IMR-90 (cell line): ENCODE measurements around the gene ABCG8. TPM values are rescaled to one million over a fixed set of nuclear protein-coding genes. Genes with fewer than 3 reads are reported as not detected.

ENCODE experiments used
- ATAC-seq: fragments of 200-7000 bp; cut with Tn5 transposase; 2 replicates; pipeline ENCODE4 v1.9.1; 2020; ENCODE audit warnings: low read depth, mild to moderate bottlenecking, moderate library complexity
- BruUV-seq: library from RNA; stranded (reverse); fragments of 400-500 nt; replicated peaks from 2 replicates; lab custom pipeline; 2021; lab: Mats Ljungman, UMichigan
- CTCF ChIA-PET: fragments of 300-600 bp; formaldehyde crosslinking; extraction: SDS; loops from one replicate; lab custom pipeline; 2021; ENCODE audit warnings: antibody characterized with exemption; lab: Yijun Ruan, JAX
- POLR2A ChIA-PET: fragments of 300-600 bp; sonication (Branson Sonifier 250); formaldehyde crosslinking; loops from one replicate; lab custom pipeline; 2022; ENCODE audit warnings: antibody characterized with exemption; ENCODE audit not compliant: unreplicated experiment; lab: Charles Lee
- DNase-seq: peaks from one replicate; pipeline ENCODE4 v3.0.0; 2013
- H2AFZ ChIP-seq: replicated peaks from 2 replicates; pipeline ENCODE3; 2013; ENCODE audit warnings: low read length, mild to moderate bottlenecking; ENCODE audit not compliant: poor library complexity
- H2AK5ac ChIP-seq: 2 replicates; pipeline ENCODE4 v1.6.1; 2013; ENCODE audit warnings: low read depth, low read length, inconsistent platforms
- H2AK9ac ChIP-seq: replicated peaks from 2 replicates; pipeline ENCODE3; 2013; ENCODE audit warnings: mild to moderate bottlenecking, low read depth, low read length, moderate library complexity; ENCODE audit not compliant: poor library complexity
- H2BK120ac ChIP-seq: 2 replicates; pipeline ENCODE4 v1.6.1; 2013; ENCODE audit warnings: low read depth, low read length, inconsistent platforms
- H2BK15ac ChIP-seq: 3 replicates; pipeline ENCODE4 v1.6.1; 2013; ENCODE audit warnings: low read depth, low read length, inconsistent platforms
- H2BK20ac ChIP-seq: 2 replicates; pipeline ENCODE4 v1.6.1; 2013; ENCODE audit warnings: low read depth, mild to moderate bottlenecking, inconsistent platforms, low read length, moderate library complexity
- H2BK5ac ChIP-seq: 2 replicates; pipeline ENCODE4 v1.6.1; 2013; ENCODE audit warnings: mild to moderate bottlenecking, low read depth, low read length, inconsistent platforms; ENCODE audit not compliant: poor library complexity, severe bottlenecking
- H3K14ac ChIP-seq: replicated peaks from 2 replicates; pipeline ENCODE4 v1.6.1; 2013; ENCODE audit warnings: low read depth, low read length, inconsistent platforms
- H3K18ac ChIP-seq: 2 replicates; pipeline ENCODE4 v1.6.1; 2013; ENCODE audit warnings: low read depth, low read length, control low read depth
- H3K23ac ChIP-seq: 2 replicates; pipeline ENCODE4 v1.6.1; 2013; ENCODE audit warnings: low read depth, low read length, inconsistent platforms
- H3K27ac ChIP-seq: 2 replicates; pipeline ENCODE4 v1.5.1; 2013; ENCODE audit warnings: mild to moderate bottlenecking, control low read depth, low read length; ENCODE audit not compliant: insufficient read depth
- H3K27me3 ChIP-seq: 2 replicates; pipeline ENCODE4 v1.6.1; 2013; ENCODE audit warnings: low read length; ENCODE audit not compliant: control insufficient read depth, insufficient read depth
- H3K36me3 ChIP-seq: 2 replicates; pipeline ENCODE4 v1.6.1; 2013; ENCODE audit warnings: low read length, mixed read lengths; ENCODE audit not compliant: control insufficient read depth, insufficient read depth
- H3K4ac ChIP-seq: 2 replicates; pipeline ENCODE4 v1.6.1; 2013; ENCODE audit warnings: low read depth, low read length, inconsistent platforms
- H3K4me1 ChIP-seq: 2 replicates; pipeline ENCODE4 v1.6.1; 2013; ENCODE audit warnings: low read length, mixed read lengths; ENCODE audit not compliant: control insufficient read depth, insufficient read depth
- H3K4me2 ChIP-seq: 2 replicates; pipeline ENCODE4 v1.6.1; 2013; ENCODE audit warnings: low read depth, mild to moderate bottlenecking, control low read depth, low read length, moderate library complexity
- H3K4me3 ChIP-seq: 2 replicates; pipeline ENCODE4 v1.5.1; 2013; ENCODE audit warnings: low read depth, mild to moderate bottlenecking, control low read depth, low read length, moderate library complexity; ENCODE audit not compliant: insufficient read depth
- H3K56ac ChIP-seq: 2 replicates; pipeline ENCODE4 v1.6.1; 2013; ENCODE audit warnings: low read length, inconsistent platforms; ENCODE audit not compliant: insufficient read depth; ENCODE audit errors: extremely low read depth
- H3K79me1 ChIP-seq, 2 experiments: 2 replicates each; pipeline ENCODE4 v1.6.1; 2013; ENCODE audit warnings: low read length in 2 of 2, inconsistent platforms in 1 of 2, low read depth in 1 of 2
- H3K9ac ChIP-seq: 2 replicates; pipeline ENCODE4 v1.6.1; 2013; ENCODE audit warnings: low read depth, low read length, control low read depth
- H3K9me1 ChIP-seq: 2 replicates; pipeline ENCODE4 v1.6.1; 2013; ENCODE audit warnings: low read length, inconsistent platforms; ENCODE audit not compliant: insufficient read depth
- H3K9me3 ChIP-seq: 2 replicates; pipeline ENCODE4 v1.6.1; 2013; ENCODE audit warnings: low read length; ENCODE audit not compliant: control insufficient read depth, insufficient read depth
- H4K20me1 ChIP-seq: 2 replicates; pipeline ENCODE4 v1.6.1; 2013; ENCODE audit warnings: low read length, inconsistent platforms; ENCODE audit not compliant: insufficient read depth
- H4K5ac ChIP-seq: 2 replicates; pipeline ENCODE4 v1.6.1; 2013; ENCODE audit warnings: mild to moderate bottlenecking, low read depth, low read length, control low read depth
- H4K8ac ChIP-seq, 2 experiments: 2 replicates each; pipeline ENCODE4 v1.6.1; 2013; ENCODE audit warnings: low read depth in 2 of 2, low read length in 2 of 2, control low read depth in 1 of 2, inconsistent platforms in 1 of 2
- H4K91ac ChIP-seq: 2 replicates; pipeline ENCODE4 v1.6.1; 2013; ENCODE audit warnings: low read depth, low read length, inconsistent platforms; ENCODE audit not compliant: insufficient read depth
- CTCF ChIP-seq: conservative IDR thresholded peaks from 2 replicates; pipeline ENCODE4 v1.5.1; 2012; ENCODE audit warnings: mild to moderate bottlenecking, low read depth, low read length, improper control_type of control experiment
- ELK1 ChIP-seq: fragments of 150-350 bp; IDR thresholded peaks from 2 replicates; pipeline ENCODE4 v1.6.1; 2016; ENCODE audit warnings: low read depth, mild to moderate bottlenecking, low read length, moderate library complexity, borderline replicate concordance
- MAFK ChIP-seq: IDR thresholded peaks from 2 replicates; pipeline ENCODE4 v1.6.1; 2012; ENCODE audit warnings: low read depth, low read length, improper control_type of control experiment
- USF2 ChIP-seq: fragments of 150-350 bp; IDR thresholded peaks from 2 replicates; pipeline ENCODE4 v1.6.1; 2017; ENCODE audit warnings: mild to moderate bottlenecking, antibody characterized with exemption, low read length, low read depth
- WGBS, 2 experiments: methylation state at CpG; one replicate each; pipeline versions ENCODE4 v1.1.5 to v1.1.7; 2013; ENCODE audit warnings: missing lambda C conversion rate in 2 of 2; ENCODE audit not compliant: insufficient read length in 1 of 2; ENCODE audit errors: extremely low coverage in 2 of 2; 5-methylcytosine and 5-hydroxymethylcytosine counted together
- dilution Hi-C: fragments of 300-500 bp; cut with HindIII; formaldehyde crosslinking; loops from one replicate; pipeline ENCODE4 v1.14.3; 2018; ENCODE audit warnings: low sequenced_read_pairs; ENCODE audit not compliant: unreplicated experiment
- in situ Hi-C: fragments of 300-500 bp; cut with MboI; formaldehyde crosslinking; loops from 3 replicates; pipeline ENCODE4 v1.14.3; 2019; ENCODE audit warnings: low sequenced_read_pairs, inconsistent platforms, mixed read lengths
- intact Hi-C: fragments of 100-400 bp; cut with micrococcal nuclease; formaldehyde crosslinking; loops from 2 replicates; pipeline ENCODE4 v1.10.0; 2022
- polyA plus RNA-seq, 3 experiments: library from polyadenylated mRNA; depleted of rRNA; stranded (reverse); fragments of >200 nt; gene quantifications; 2 replicates each; pipeline ENCODE4 v1.2.3, GENCODE V29; 2012; ENCODE audit warnings: low replicate concordance in 1 of 3
- total RNA-seq: library from RNA; depleted of rRNA; stranded (reverse); fragments of >200 nt; gene quantifications from 2 replicates; pipeline ENCODE4 v1.2.3, GENCODE V29; 2012

Gene ABCG8
- total and polyA plus RNA-seq, 2 of the 4 experiments (the other 2 are of a cell fraction) = not detected

GRCh38 chr2:43898838-43899346, 60.1 kb downstream of the ABCG8 start:
- no peak overlapping the region for H3K4me3 ChIP-seq
- H2BK5ac ChIP-seq = no peak overlapping the region
- no peaks in the 10 kb centered on the region for H3K27me3 ChIP-seq
- no peak overlapping the region for H2AK9ac ChIP-seq
- intact Hi-C loops (no loop called here), in situ Hi-C loops (no loop called here), dilution Hi-C loops (no loop called here)
- H2AFZ ChIP-seq = no peak overlapping the region
- no peak overlapping the region for H3K4ac ChIP-seq
- no peak overlapping the region for H2BK20ac ChIP-seq
- no peak overlapping the region for H3K56ac ChIP-seq
- no peak overlapping the region for H3K4me2 ChIP-seq
- H3K9me3 ChIP-seq = no peaks in the 10 kb centered on the region
- no peak for TF ChIP-seq USF2
- TF ChIP-seq CTCF = no peak
- TF ChIP-seq MAFK = no peak
- TF ChIP-seq ELK1 = no peak
- no peak overlapping the region for H2BK120ac ChIP-seq
- ChIA-PET CTCF (no interaction called here), POLR2A (no interaction called here)
- peaks cover 6% of the 10 kb centered on the region; the same call in 1 of the 2 replicates for H4K20me1 ChIP-seq
- H3K18ac ChIP-seq = no peak overlapping the region
- H3K14ac ChIP-seq = no peak overlapping the region
- ATAC-seq (no peak; the same call in 1 of the 2 replicates), DNase-seq (peak; percentile 15)
- no peak overlapping the region for H3K23ac ChIP-seq
- H3K36me3 ChIP-seq = peaks cover 16% of the 10 kb centered on the region
- H3K9ac ChIP-seq = no peak overlapping the region
- no peak overlapping the region for H4K91ac ChIP-seq
- H4K8ac ChIP-seq = no peak overlapping the region
- H4K5ac ChIP-seq = no peak overlapping the region
- H3K9me1 ChIP-seq = 0 out of 2 replicates have a peak, but pooled peaks cover 3% of the 10 kb centered on the region
- peaks cover 2% of the 10 kb centered on the region for H3K4me1 ChIP-seq
- H3K27ac ChIP-seq = no peak overlapping the region
- WGBS, 2 experiments = 88% methylated on average over 6 of the region's 11 CpGs; no CpG with 5 or more reads in 1 of the 2 experiments
- no peak overlapping the region for H2BK15ac ChIP-seq
- H3K79me1 ChIP-seq = peaks cover 0 to 2% of the 10 kb centered on the region in 2 experiments; a peak in 2 of 4 replicates
- BruUV-seq = no TSS peak
- H2AK5ac ChIP-seq = no peak overlapping the region
